ENCODE measurements around the gene AP5S1. TPM values are rescaled to one million over a fixed set of nuclear protein-coding genes. Genes with fewer than 3 reads are reported as not detected.
A peak's percentile ranks its signal among the peaks of the same experiment; 100 is the strongest.

The AP5S1 gene
- total and polyA plus RNA-seq, 10 of the 15 experiments (the other 5 are each of a cell fraction or from before 2014, with no cell fraction given), result 3.8 to 13.2 (median 7.8) TPM

- ChIA-PET POLR2A (no interaction called here), SMC1A (ENCODE audit: uncharacterized antibody, unreplicated experiment) (no interaction called here), RAD21 (ENCODE audit: unreplicated experiment) (no interaction called here), CTCF (interaction anchor here (0.8 to 1.1 kb wide), 2 partner anchors 8 to 9 kb away, joined by 3 to 4 read pairs; no protein-coding TSS in a partner anchor)
- Histone ChIP-seq H3K4me1 (ENCODE audit: control insufficient read depth, insufficient read depth, low read length) (no peaks in the 10 kb centered on the region; the same call in 1 of the 2 replicates), H3K4me2 (ENCODE audit: control insufficient read depth, insufficient read depth) (no peak overlapping the region), H2AFZ (ENCODE audit: control insufficient read depth, low read depth, low read length) (no peak overlapping the region), H3K27ac (ENCODE audit: control insufficient read depth, insufficient read depth) (no peak overlapping the region), H3K36me3 (ENCODE audit: control insufficient read depth in 2 of 2, insufficient read depth in 2 of 2, low read length in 1 of 2) (peaks cover 33 to 36% of the 10 kb centered on the region in 2 experiments), H3K4me3 (no peak overlapping the region), H3K27me3 (replicated peaks in 1 of 2; ENCODE audit: control insufficient read depth in 2 of 2, insufficient read depth in 2 of 2, low read length in 1 of 2) (no peaks in the 10 kb centered on the region), H3K9ac (ENCODE audit: control insufficient read depth, insufficient read depth, low read length) (no peak overlapping the region), H4K20me1 (ENCODE audit: control insufficient read depth, insufficient read depth) (no peaks in the 10 kb centered on the region), H3K9me3 (replicated peaks; ENCODE audit: control insufficient read depth, insufficient read depth, low read length) (peaks cover 1% of the 10 kb centered on the region; the same call in 1 of the 3 replicates), H3K79me2 (ENCODE audit: control insufficient read depth, insufficient read depth, low read length) (no peaks in the 10 kb centered on the region)
- intact Hi-C loops (cut with micrococcal nuclease; ENCODE audit: unreplicated experiment), result no loop called here
- in situ Hi-C loops (cut with MboI), result no loop called here
- BruUV-seq (replicated peaks), result no TSS peak
- ATAC-seq, result peak; percentile 72
- TF ChIP-seq IRF4 (IDR thresholded peaks at IDR 0.05; ENCODE audit: low read depth, low read length) (no peak), BACH1 (IDR thresholded peaks at IDR 0.05; ENCODE audit: borderline replicate concordance) (no peak), TCF12 (IDR thresholded peaks at IDR 0.05; ENCODE audit: low read depth, low read length) (peak; percentile 19; the same call in 1 of the 2 replicates), MEF2B (IDR thresholded peaks at IDR 0.05; ENCODE audit: partially characterized antibody, poor library complexity, severe bottlenecking) (peak; percentile 53)
- DNase-seq (ENCODE audit: low read depth, low spot score), result no peak
- WGBS (ENCODE audit: insufficient coverage, insufficient replicate concordance, low lambda C conversion rate, missing lambda C conversion rate), result 34% methylated on average over 7 of the region's 7 CpGs
- FAIRE-seq, result no peak
Observed at GRCh38 chr20:3863317-3863716, 43.0 kb downstream of the AP5S1 start.

GRCh38 chr20:3864518-3864917 is 44.2 kb downstream of the AP5S1 start:
- H3K36me3 ChIP-seq (ENCODE audit: control insufficient read depth in 2 of 2, insufficient read depth in 2 of 2, low read length in 1 of 2), result peaks cover 33 to 36% of the 10 kb centered on the region in 2 experiments
- TF ChIP-seq HDAC2 (IDR thresholded peaks at IDR 0.05) (no peak), HDAC6 (IDR thresholded peaks at IDR 0.05; ENCODE audit: unreplicated experiment) (no peak), MAX (IDR thresholded peaks at IDR 0.05; ENCODE audit: low read depth, low read length) (no peak), ZNF384 (IDR thresholded peaks at IDR 0.05; ENCODE audit: borderline replicate concordance, low read depth, low read length) (no peak), ATF3 (IDR thresholded peaks at IDR 0.05; ENCODE audit: borderline replicate concordance, extremely low read depth, low read depth, low read length) (no peak), BCL3 (IDR thresholded peaks at IDR 0.05; ENCODE audit: borderline replicate concordance, insufficient read depth, low read depth, low read length, poor library complexity, severe bottlenecking) (no peak), ZBTB11 (CRISPR knock-in tag; IDR thresholded peaks at IDR 0.05) (no peak), SPI1 (IDR thresholded peaks at IDR 0.05; ENCODE audit: borderline replicate concordance, insufficient read depth, low read depth, low read length) (no peak)

More at GRCh38 chr20:3864518-3864917, 44.2 kb downstream of the AP5S1 start:
- Histone ChIP-seq H3K27ac (ENCODE audit: control insufficient read depth, insufficient read depth) (no peak overlapping the region), H3K27me3 (replicated peaks in 1 of 2; ENCODE audit: control insufficient read depth in 2 of 2, insufficient read depth in 2 of 2, low read length in 1 of 2) (no peaks in the 10 kb centered on the region), H3K9me3 (replicated peaks; ENCODE audit: control insufficient read depth, insufficient read depth, low read length) (peaks cover 1% of the 10 kb centered on the region; the same call in 1 of the 3 replicates), H3K4me2 (ENCODE audit: control insufficient read depth, insufficient read depth) (no peak overlapping the region), H2AFZ (ENCODE audit: control insufficient read depth, low read depth, low read length) (no peak overlapping the region), H4K20me1 (ENCODE audit: control insufficient read depth, insufficient read depth) (no peaks in the 10 kb centered on the region), H3K4me3 (no peak overlapping the region), H3K9ac (ENCODE audit: control insufficient read depth, insufficient read depth, low read length) (no peak overlapping the region), H3K4me1 (ENCODE audit: control insufficient read depth, insufficient read depth, low read length) (no peaks in the 10 kb centered on the region; the same call in 1 of the 2 replicates), H3K79me2 (ENCODE audit: control insufficient read depth, insufficient read depth, low read length) (no peaks in the 10 kb centered on the region)
- ATAC-seq (no peak), FAIRE-seq (no peak), DNase-seq (ENCODE audit: low read depth, low spot score) (no peak)
- POLR2A ChIA-PET, result no interaction called here
- CTCF ChIA-PET, result interaction anchor here (1.1 kb wide), 1 partner anchor 9 kb away, joined by 4 read pairs; no protein-coding TSS in a partner anchor
- WGBS (ENCODE audit: insufficient coverage, insufficient replicate concordance, low lambda C conversion rate, missing lambda C conversion rate), result 92% methylated on average over 5 of the region's 5 CpGs
- BruUV-seq (replicated peaks), result no TSS peak
- RAD21 ChIA-PET (ENCODE audit: unreplicated experiment), result no interaction called here
- SMC1A ChIA-PET (ENCODE audit: uncharacterized antibody, unreplicated experiment), result no interaction called here
- intact Hi-C loops (cut with micrococcal nuclease; ENCODE audit: unreplicated experiment), result no loop called here
- in situ Hi-C loops (cut with MboI), result no loop called here
